ENCODE data around the gene ATP6V1A. TPM values are rescaled to one million over a fixed set of nuclear protein-coding genes. Genes with fewer than 3 reads are reported as not detected.

The ATP6V1A gene
- total RNA-seq, 1 experiment from 2014 or later, result 96.4 TPM

DNA sequence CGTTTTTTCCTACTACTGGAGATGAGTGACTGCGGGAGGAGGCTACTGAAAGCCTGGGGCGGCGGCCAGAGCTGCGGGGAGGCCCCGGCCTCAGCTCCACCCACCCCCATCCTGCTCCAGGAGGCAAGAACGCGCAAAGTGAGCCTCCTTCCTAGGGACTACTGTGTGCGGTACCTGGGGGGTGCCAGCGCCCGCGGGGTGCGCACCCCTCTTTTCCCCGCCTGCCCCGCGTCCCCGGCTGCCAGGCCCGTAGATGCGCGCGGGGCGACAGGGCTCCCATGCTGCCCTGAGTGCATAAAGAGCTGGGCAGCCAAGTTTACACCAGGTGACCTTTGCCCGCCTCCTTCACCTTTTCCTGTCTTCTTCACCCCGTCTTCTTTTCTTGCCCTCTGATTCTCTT, 47.9 kb upstream of the ATP6V1A start:
- DNase-seq, result no peak
- Histone ChIP-seq H3K9me3 (no peaks in the 10 kb centered on the region), H3K4me3 (ENCODE audit: low read depth, low read length) (no peak overlapping the region), H3K4me1 (peaks cover 18% of the 10 kb centered on the region), H3K27me3 (replicated peaks; ENCODE audit: control insufficient read depth, insufficient read depth, low read length) (no peaks in the 10 kb centered on the region), H3K36me3 (ENCODE audit: control insufficient read depth, insufficient read depth, low read length) (no peaks in the 10 kb centered on the region)
- H3K4me1 Mint-ChIP-seq (ENCODE audit: low read depth, unreplicated experiment), result no peaks in the 10 kb centered on the region
- no peak overlapping the region for H3K4me3 Mint-ChIP-seq (ENCODE audit: unreplicated experiment)
- no peaks in the 10 kb centered on the region for H3K9me3 Mint-ChIP-seq (ENCODE audit: unreplicated experiment)
- ChIA-PET CTCF (no interaction called here), POLR2A (no interaction called here)
- no peaks in the 10 kb centered on the region for H3K27me3 Mint-ChIP-seq (ENCODE audit: insufficient read depth, unreplicated experiment)
- BruUV-seq (replicated peaks), result no TSS peak
- H3K27ac Mint-ChIP-seq (ENCODE audit: unreplicated experiment), result no peak overlapping the region
- intact Hi-C loops (cut with micrococcal nuclease; ENCODE audit: unreplicated experiment), result no loop called here
- TF ChIP-seq, protein P1, sequence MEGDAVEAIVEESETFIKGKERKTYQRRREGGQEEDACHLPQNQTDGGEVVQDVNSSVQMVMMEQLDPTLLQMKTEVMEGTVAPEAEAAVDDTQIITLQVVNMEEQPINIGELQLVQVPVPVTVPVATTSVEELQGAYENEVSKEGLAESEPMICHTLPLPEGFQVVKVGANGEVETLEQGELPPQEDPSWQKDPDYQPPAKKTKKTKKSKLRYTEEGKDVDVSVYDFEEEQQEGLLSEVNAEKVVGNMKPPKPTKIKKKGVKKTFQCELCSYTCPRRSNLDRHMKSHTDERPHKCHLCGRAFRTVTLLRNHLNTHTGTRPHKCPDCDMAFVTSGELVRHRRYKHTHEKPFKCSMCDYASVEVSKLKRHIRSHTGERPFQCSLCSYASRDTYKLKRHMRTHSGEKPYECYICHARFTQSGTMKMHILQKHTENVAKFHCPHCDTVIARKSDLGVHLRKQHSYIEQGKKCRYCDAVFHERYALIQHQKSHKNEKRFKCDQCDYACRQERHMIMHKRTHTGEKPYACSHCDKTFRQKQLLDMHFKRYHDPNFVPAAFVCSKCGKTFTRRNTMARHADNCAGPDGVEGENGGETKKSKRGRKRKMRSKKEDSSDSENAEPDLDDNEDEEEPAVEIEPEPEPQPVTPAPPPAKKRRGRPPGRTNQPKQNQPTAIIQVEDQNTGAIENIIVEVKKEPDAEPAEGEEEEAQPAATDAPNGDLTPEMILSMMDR (IDR thresholded peaks at IDR 0.05; ENCODE audit: insufficient read depth in 1 of 2, low read depth in 1 of 2, low read length in 1 of 2, severe bottlenecking in 1 of 2, unreplicated experiment in 1 of 2), result no peak
- peaks cover 6% of the 10 kb centered on the region for H3K36me3 Mint-ChIP-seq (ENCODE audit: insufficient read depth, unreplicated experiment)

DNA sequence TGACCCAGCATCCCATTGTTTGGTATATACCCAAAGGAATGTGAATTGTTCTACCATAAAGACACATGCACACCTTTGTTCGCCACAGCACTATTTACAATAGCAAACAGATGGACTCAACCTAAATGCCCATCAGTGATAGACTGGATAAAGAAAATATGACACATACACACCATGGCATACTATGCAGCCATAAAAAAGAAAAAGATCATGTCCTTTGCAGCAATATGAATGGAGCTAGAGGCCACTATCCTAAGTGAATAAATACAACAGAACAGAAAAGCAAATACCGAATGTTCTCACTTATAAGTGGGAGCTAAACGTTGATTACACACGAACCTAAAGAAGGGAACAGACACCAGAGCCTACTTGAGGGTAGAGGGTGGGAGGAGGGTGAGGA, 39.0 kb upstream of the ATP6V1A start:
- Mint-ChIP-seq H3K27ac (ENCODE audit: unreplicated experiment) (no peak overlapping the region), H3K36me3 (ENCODE audit: insufficient read depth, unreplicated experiment) (no peaks in the 10 kb centered on the region), H3K27me3 (ENCODE audit: insufficient read depth, unreplicated experiment) (no peaks in the 10 kb centered on the region), H3K4me3 (ENCODE audit: unreplicated experiment) (no peak overlapping the region), H3K4me1 (ENCODE audit: low read depth, unreplicated experiment) (peaks cover 6% of the 10 kb centered on the region), H3K9me3 (ENCODE audit: unreplicated experiment) (no peaks in the 10 kb centered on the region)
- no TSS peak for BruUV-seq (replicated peaks)
- intact Hi-C loops (cut with micrococcal nuclease; ENCODE audit: unreplicated experiment), result no loop called here
- H3K36me3 ChIP-seq (ENCODE audit: control insufficient read depth, insufficient read depth, low read length), result no peaks in the 10 kb centered on the region
- TF ChIP-seq, protein P1 (IDR thresholded peaks at IDR 0.05; ENCODE audit: insufficient read depth in 1 of 2, low read depth in 1 of 2, low read length in 1 of 2, severe bottlenecking in 1 of 2, unreplicated experiment in 1 of 2), result no peak
- ChIA-PET CTCF (no interaction called here), POLR2A (no interaction called here)
- no peaks in the 10 kb centered on the region for H3K4me1 ChIP-seq
- no peaks in the 10 kb centered on the region for H3K27me3 ChIP-seq (replicated peaks; ENCODE audit: control insufficient read depth, insufficient read depth, low read length)
- 0 out of 2 replicates have a peak, but pooled peaks cover 3% of the 10 kb centered on the region for H3K9me3 ChIP-seq
- DNase-seq, result no peak
- H3K4me3 ChIP-seq (ENCODE audit: low read depth, low read length), result no peak overlapping the region

DNA sequence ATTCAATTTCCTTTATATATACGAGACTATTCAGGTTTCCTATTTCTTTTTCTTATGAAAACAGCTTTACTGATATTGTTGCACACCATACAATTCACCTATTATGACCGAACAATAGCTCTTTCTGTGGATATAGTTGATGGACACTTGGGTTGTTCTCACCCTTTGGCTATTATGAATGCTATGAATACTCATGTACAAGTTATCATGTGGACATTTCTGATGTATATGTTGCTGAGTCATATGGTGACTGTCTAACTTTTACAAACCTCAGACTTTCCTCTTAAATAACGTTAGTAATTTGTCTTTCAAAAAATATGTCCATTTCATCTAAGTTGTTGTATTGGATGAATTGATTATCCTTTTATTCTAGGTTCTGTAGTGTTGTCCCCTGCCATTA, 34.7 kb upstream of the ATP6V1A start:
- H3K27me3 Mint-ChIP-seq (ENCODE audit: insufficient read depth, unreplicated experiment), result no peaks in the 10 kb centered on the region
- H3K9me3 Mint-ChIP-seq (ENCODE audit: unreplicated experiment), result no peaks in the 10 kb centered on the region
- BruUV-seq (replicated peaks), result no TSS peak
- H3K4me1 Mint-ChIP-seq (ENCODE audit: low read depth, unreplicated experiment), result peaks cover 6% of the 10 kb centered on the region
- CTCF ChIA-PET, result interaction anchor here (0.5 kb wide), 1 partner anchor 9 kb away, joined by 4 read pairs; no protein-coding TSS in a partner anchor
- POLR2A ChIA-PET, result interaction anchor here (1.6 kb wide), 1 partner anchor 35 kb away, joined by 3 read pairs; the partner anchor contains the start of gene ATP6V1A
- H3K27me3 ChIP-seq (replicated peaks; ENCODE audit: control insufficient read depth, insufficient read depth, low read length), result no peaks in the 10 kb centered on the region
- no peak overlapping the region for H3K4me3 ChIP-seq (ENCODE audit: low read depth, low read length)
- DNase-seq, result no peak
- peaks cover 5% of the 10 kb centered on the region for H3K36me3 Mint-ChIP-seq (ENCODE audit: insufficient read depth, unreplicated experiment)
- 0 out of 2 replicates have a peak, but pooled peaks cover 3% of the 10 kb centered on the region for H3K9me3 ChIP-seq
- no peak overlapping the region for H3K27ac Mint-ChIP-seq (ENCODE audit: unreplicated experiment)
- H3K4me1 ChIP-seq, result peaks cover 7% of the 10 kb centered on the region
- intact Hi-C loops (cut with micrococcal nuclease; ENCODE audit: unreplicated experiment), result no loop called here
- no peaks in the 10 kb centered on the region for H3K36me3 ChIP-seq (ENCODE audit: control insufficient read depth, insufficient read depth, low read length)
- H3K4me3 Mint-ChIP-seq (ENCODE audit: unreplicated experiment), result no peak overlapping the region
- TF ChIP-seq, protein P1 (IDR thresholded peaks at IDR 0.05; ENCODE audit: insufficient read depth in 1 of 2, low read depth in 1 of 2, low read length in 1 of 2, severe bottlenecking in 1 of 2, unreplicated experiment in 1 of 2), result no peak

Data from Caco-2 (cell line).